GM19099 (cell line): ENCODE results near the gene TXNDC17.

Experiments used
- POLR2A ChIP-seq: IDR thresholded peaks from 3 replicates; pipeline ENCODE4 v1.6.1; 2011; ENCODE audit warnings: low read depth; ENCODE audit not compliant: insufficient read length; ENCODE audit errors: extremely low read depth

Gene TXNDC17

DNA sequence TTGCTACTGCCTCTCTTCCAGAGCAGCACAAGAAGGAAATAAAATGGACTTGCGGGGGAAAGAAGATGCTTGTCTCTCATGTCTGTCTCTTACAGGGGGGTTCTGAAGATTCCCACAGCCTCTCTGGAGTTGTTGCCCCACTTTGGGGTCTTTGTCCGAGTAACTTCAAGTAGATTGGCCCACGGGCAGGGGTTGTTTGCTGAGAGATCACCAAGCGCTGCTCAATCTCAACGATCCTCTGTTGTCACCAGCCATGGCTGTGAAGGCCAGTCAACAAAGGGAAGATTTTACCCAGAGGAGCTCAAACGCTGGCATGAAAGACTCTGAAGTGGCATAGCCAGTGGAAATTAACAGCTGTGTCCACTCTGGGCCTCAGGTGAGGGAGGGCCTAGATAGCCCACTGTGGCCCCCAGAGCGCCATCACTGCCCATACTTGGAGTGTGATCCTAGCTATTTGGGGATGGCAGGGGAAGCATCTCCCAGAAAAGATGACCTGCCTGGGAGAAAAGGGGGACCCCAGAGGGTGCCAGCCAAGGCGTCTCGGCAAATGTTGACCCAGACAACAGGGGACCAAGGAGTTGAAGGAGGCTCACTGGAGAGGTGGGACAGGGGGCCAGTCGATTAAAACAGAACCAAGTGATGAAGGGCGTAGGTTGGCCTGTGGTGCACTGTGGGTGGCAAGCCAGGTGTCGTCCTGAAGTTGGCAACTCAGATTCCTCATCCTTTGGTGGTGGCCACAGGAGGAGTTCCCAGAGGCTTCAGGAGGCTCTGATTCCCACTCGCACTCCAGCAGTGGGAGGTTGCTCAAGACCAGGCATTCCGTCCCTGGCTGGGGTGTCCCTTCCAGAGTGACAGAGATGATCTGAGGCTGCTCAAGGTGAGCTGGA is 44.3 kb downstream of the TXNDC17 start:
- TF ChIP-seq POLR2A, result no peak

DNA sequence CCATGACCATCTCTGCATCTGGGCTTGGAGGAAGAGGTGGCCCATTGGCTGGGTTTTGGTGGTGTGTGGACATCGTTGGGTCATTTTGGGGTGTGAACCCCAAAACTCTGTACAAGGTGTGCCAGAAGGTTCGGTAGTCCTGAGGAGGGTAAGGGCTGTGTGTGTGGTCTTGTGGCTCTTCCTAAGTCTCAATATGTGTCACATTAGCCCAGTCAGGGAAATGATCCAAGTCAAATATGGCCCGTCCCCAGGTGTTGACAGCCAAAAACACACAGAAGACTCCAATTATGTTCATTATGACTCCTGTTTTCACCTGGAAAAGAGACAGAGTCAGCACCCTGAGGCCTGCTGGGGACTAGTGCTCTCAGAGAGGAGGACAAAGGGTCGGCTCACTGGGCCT is 45.2 kb downstream of the TXNDC17 start:
- no peak for TF ChIP-seq POLR2A

DNA sequence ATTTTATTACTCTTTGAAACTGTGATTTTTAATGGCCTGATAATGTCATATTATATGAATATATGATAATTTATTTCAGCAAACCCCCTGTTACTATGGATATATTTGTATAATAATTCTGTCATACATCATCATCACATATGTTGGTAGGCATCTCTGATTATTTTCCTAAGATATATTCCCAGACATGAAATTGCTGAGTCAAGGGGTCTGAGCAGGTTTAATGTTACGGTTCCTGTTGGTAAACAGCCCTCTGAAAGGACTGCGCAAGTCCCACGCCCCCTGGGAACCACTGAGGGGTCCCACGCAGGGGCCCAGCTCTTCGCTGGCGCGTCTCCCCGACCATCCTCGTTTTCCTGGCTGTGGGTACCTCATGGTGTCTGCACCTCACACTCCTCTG is 48.1 kb downstream of the TXNDC17 start:
- no peak for TF ChIP-seq POLR2A

DNA sequence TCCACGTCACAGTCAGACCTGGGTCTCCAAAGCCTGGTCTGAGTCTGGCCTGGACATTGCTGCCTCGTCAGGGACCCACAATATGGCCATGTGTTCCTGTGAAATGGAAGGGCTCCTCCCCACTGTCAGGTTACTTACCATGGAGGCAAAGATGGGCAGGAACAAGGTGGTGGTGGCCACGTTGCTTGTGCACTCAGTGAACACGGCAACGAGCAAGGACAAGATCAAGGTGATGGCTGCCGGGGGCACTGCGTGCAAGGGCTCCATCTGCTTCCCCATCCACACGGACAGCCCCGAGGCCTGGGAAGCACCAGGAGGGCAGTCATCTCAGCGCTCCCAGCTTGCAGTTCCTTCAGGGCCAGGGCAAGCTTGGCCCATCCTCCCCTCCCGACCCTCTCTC is 49.8 kb downstream of the TXNDC17 start:
- no peak for TF ChIP-seq POLR2A

DNA sequence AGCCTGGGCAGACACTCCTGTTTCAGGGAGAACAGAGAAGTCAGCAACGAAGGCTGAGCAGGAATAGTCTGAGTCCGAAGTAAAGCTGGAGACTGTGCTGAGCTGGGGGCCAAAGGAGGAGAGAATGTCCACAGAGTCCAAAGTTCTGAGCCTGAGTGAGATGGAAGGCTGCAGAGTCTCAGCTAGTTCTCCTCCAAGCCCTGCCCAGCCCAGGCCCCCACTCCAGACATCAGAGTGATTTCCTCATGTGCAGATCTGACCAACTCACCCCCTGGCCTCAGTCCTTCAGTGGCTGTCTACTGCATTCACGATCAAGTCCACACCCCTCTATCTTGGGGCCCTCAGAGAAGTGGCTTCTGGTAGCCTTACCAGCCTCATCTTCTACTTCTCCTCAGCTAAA is 50.7 kb downstream of the TXNDC17 start:
- TF ChIP-seq POLR2A, result no peak
